D721Med (cell line): ENCODE results near the gene RNF220.

ENCODE experiments used
- DNase-seq: peaks from one replicate; pipeline ENCODE4 v3.0.0; 2011; ENCODE audit warnings: low spot score; ENCODE audit not compliant: insufficient read length
- FAIRE-seq: peaks from 2 replicates; lab custom pipeline; 2011; peaks lifted over from hg19 to GRCh38; lab: Jason Lieb, UNC
- CTCF ChIP-seq: IDR thresholded peaks from 2 replicates; pipeline ENCODE4 v1.5.1; 2012; ENCODE audit warnings: mild to moderate bottlenecking, control low read depth; ENCODE audit not compliant: insufficient read depth; ENCODE audit errors: missing control alignments

Gene RNF220

GRCh38 chr1:44608141-44608540, 203.1 kb downstream of the RNF220 start:
- no peak for TF ChIP-seq CTCF
- no peak for FAIRE-seq
- no peak for DNase-seq

GRCh38 chr1:44609412-44609767, 204.3 kb downstream of the RNF220 start:
- FAIRE-seq (no peak), DNase-seq (no peak)
- peak; percentile 53 for TF ChIP-seq CTCF

GRCh38 chr1:44609768-44610526, 204.9 kb downstream of the RNF220 start:
- FAIRE-seq (no peak), DNase-seq (no peak)
- no peak for TF ChIP-seq CTCF

- FAIRE-seq: no peak
- TF ChIP-seq CTCF: no peak
These were observed 205.6 kb downstream of the RNF220 start for GRCh38 chr1:44610527-44611148.

GRCh38 chr1:44611419-44611818, 206.4 kb downstream of the RNF220 start:
- FAIRE-seq: no peak
- DNase-seq: no peak
- TF ChIP-seq CTCF: no peak

More at GRCh38 chr1:44610527-44611148, 205.6 kb downstream of the RNF220 start:
- DNase-seq: no peak

GRCh38 chr1:44611866-44612265, 206.8 kb downstream of the RNF220 start:
- FAIRE-seq (no peak), DNase-seq (no peak)
- no peak for TF ChIP-seq CTCF

- FAIRE-seq (no peak), DNase-seq (no peak)
- no peak for TF ChIP-seq CTCF
These were observed 208.9 kb downstream of the RNF220 start for GRCh38 chr1:44613941-44614340.
